ENCODE results near the gene CAVIN2.

- TF ChIP-seq EZH2 (IDR thresholded peaks at IDR 0.05; ENCODE audit: borderline replicate concordance, low read length) = no peak
- no peak for TF ChIP-seq CTCF (IDR thresholded peaks at IDR 0.05; ENCODE audit: low read length)
Observed at GRCh38 chr2:191818133-191818532, 28.8 kb downstream of the CAVIN2 start.

Data from OCI-LY1 (cell line).